Activated CD8-positive, alpha-beta T cell treated with anti-CD3 and anti-CD28 coated beads for 36 hours (primary cell): ENCODE measurements around the gene TNFRSF25. TPM values are rescaled to one million over a fixed set of nuclear protein-coding genes. Genes with fewer than 3 reads are reported as not detected.

Experiments
- ATAC-seq: fragments of 200-7000 bp; cut with Tn5 transposase; one replicate; pipeline ENCODE4 v1.10.0; 2021; ENCODE audit warnings: mild to moderate bottlenecking, moderate library complexity
- CTCF ChIA-PET: fragments of 350-600 bp; sonication (Branson Sonifier 250); formaldehyde crosslinking; loops from one replicate; lab custom pipeline; 2021; ENCODE audit warnings: antibody characterized with exemption; lab: Charles Lee
- POLR2A ChIA-PET: fragments of 350-600 bp; sonication (Branson Sonifier 250); formaldehyde crosslinking; loops from one replicate; lab custom pipeline; 2021; ENCODE audit warnings: antibody characterized with exemption; lab: Charles Lee
- DNase-seq: peaks from one replicate; pipeline ENCODE4 v3.0.0-alpha.2; 2020
- H3K27ac Mint-ChIP-seq: one replicate; pipeline ENCODE4 v1.8.0; 2021; ENCODE audit warnings: mild to moderate bottlenecking, mixed read lengths
- H3K27me3 Mint-ChIP-seq: one replicate; pipeline ENCODE4 v1.8.0; 2021; ENCODE audit warnings: mixed read lengths
- H3K36me3 Mint-ChIP-seq: one replicate; pipeline ENCODE4 v1.8.0; 2021; ENCODE audit warnings: low read depth, mixed read lengths
- H3K4me1 Mint-ChIP-seq: one replicate; pipeline ENCODE4 v1.8.0; 2021; ENCODE audit warnings: low read depth, mixed read lengths
- H3K4me3 Mint-ChIP-seq: one replicate; pipeline ENCODE4 v1.8.0; 2021; ENCODE audit warnings: mild to moderate bottlenecking, moderate library complexity, mixed read lengths
- H3K9me3 Mint-ChIP-seq: one replicate; pipeline ENCODE4 v1.8.0; 2021; ENCODE audit warnings: mixed read lengths
- CTCF ChIP-seq: fragments of 200-600 bp; IDR thresholded peaks from one replicate; pipeline ENCODE4 v1.8.0; 2022; ENCODE audit warnings: antibody characterized with exemption, mild to moderate bottlenecking
- intact Hi-C: fragments of 100-400 bp; cut with micrococcal nuclease; formaldehyde crosslinking; loops from one replicate; pipeline ENCODE4 v1.10.0; 2022
- total RNA-seq, 2 experiments: library from RNA; stranded (reverse); gene quantifications; one replicate each; pipeline ENCODE4 v1.2.3, GENCODE V29; 2021

TNFRSF25 gene
- total RNA-seq, 2 experiments from 2014 or later = 55.8 to 57.8 TPM

- ChIA-PET POLR2A (interaction anchor here (0.7 to 1.5 kb wide), 3 partner anchors 11 to 25 kb away, joined by 3 read pairs; partner anchors contain the start of gene PLEKHG5), CTCF (interaction anchor here (1.5 kb wide), 2 partner anchors 17 to 52 kb away, joined by 3 to 5 read pairs; partner anchors contain the start of gene NOL9)
- no peaks in the 10 kb centered on the region for H3K36me3 Mint-ChIP-seq
- intact Hi-C loops = no loop called here
- ATAC-seq (no peak), DNase-seq (no peak)
- no peak overlapping the region for H3K27ac Mint-ChIP-seq
- no peak for TF ChIP-seq CTCF
- peaks cover 4% of the 10 kb centered on the region for H3K27me3 Mint-ChIP-seq
- H3K4me3 Mint-ChIP-seq = no peak overlapping the region
- H3K4me1 Mint-ChIP-seq = peaks cover 8% of the 10 kb centered on the region
- no peaks in the 10 kb centered on the region for H3K9me3 Mint-ChIP-seq
Observed at GRCh38 chr1:6502000-6502891, 36.3 kb upstream of the TNFRSF25 start.

- H3K9me3 Mint-ChIP-seq = no peaks in the 10 kb centered on the region
- H3K27ac Mint-ChIP-seq = no peak overlapping the region
- H3K4me3 Mint-ChIP-seq = no peak overlapping the region
- ATAC-seq (no peak), DNase-seq (no peak)
- intact Hi-C loops = no loop called here
- TF ChIP-seq CTCF = no peak
- H3K4me1 Mint-ChIP-seq = peaks cover 12% of the 10 kb centered on the region
- no peaks in the 10 kb centered on the region for H3K36me3 Mint-ChIP-seq
- POLR2A ChIA-PET = interaction anchor here (1.5 kb wide), 1 partner anchor 10 kb away, joined by 3 read pairs; the partner anchor contains the start of gene PLEKHG5
- CTCF ChIA-PET = interaction anchor here (1.5 kb wide), 1 partner anchor 16 kb away, joined by 3 read pairs; no protein-coding TSS in a partner anchor
- peaks cover 4% of the 10 kb centered on the region for H3K27me3 Mint-ChIP-seq
Observed at GRCh38 chr1:6501279-6501813, 35.4 kb upstream of the TNFRSF25 start.

GRCh38 chr1:6500544-6501278 lies 34.7 kb upstream of the TNFRSF25 start:
- H3K27me3 Mint-ChIP-seq = peaks cover 4% of the 10 kb centered on the region
- no peak for TF ChIP-seq CTCF
- intact Hi-C loops = no loop called here
- CTCF ChIA-PET = interaction anchor here (1.5 to 3.5 kb wide), 2 partner anchors 11 to 15 kb away, joined by 3 to 15 read pairs; no protein-coding TSS in a partner anchor
- H3K9me3 Mint-ChIP-seq = no peaks in the 10 kb centered on the region
- peaks cover 16% of the 10 kb centered on the region for H3K4me1 Mint-ChIP-seq
- ATAC-seq (no peak), DNase-seq (no peak)
- no peaks in the 10 kb centered on the region for H3K36me3 Mint-ChIP-seq
- H3K27ac Mint-ChIP-seq = no peak overlapping the region
- H3K4me3 Mint-ChIP-seq = no peak overlapping the region
- POLR2A ChIA-PET = interaction anchor here (1.5 kb wide), 1 partner anchor 9 kb away, joined by 3 read pairs; the partner anchor contains the start of gene PLEKHG5

GRCh38 chr1:6499296-6499695 lies 33.3 kb upstream of the TNFRSF25 start:
- Mint-ChIP-seq H3K36me3 (no peaks in the 10 kb centered on the region), H3K9me3 (no peaks in the 10 kb centered on the region), H3K27me3 (peaks cover 4% of the 10 kb centered on the region), H3K4me3 (no peak overlapping the region), H3K4me1 (peaks cover 20% of the 10 kb centered on the region), H3K27ac (no peak overlapping the region)
- no peak for TF ChIP-seq CTCF
- intact Hi-C loops = no loop called here
- ChIA-PET POLR2A (interaction anchor here (1.0 to 1.4 kb wide), 3 partner anchors 22 to 24 kb away, joined by 3 read pairs; no protein-coding TSS in a partner anchor), CTCF (interaction anchor here (0.7 to 3.5 kb wide), 3 partner anchors 10 to 147 kb away, joined by 3 to 15 read pairs (median 6); no protein-coding TSS in a partner anchor)
- DNase-seq (no peak), ATAC-seq (no peak)
